Measurements from ENCODE around the gene COX7A2L.
"Not testable (repeated sequence)": the region's sequence is repeated elsewhere in the genome, so short reads cannot be mapped to it uniquely, and the experiment has no call there.

Gene COX7A2L, protein sequence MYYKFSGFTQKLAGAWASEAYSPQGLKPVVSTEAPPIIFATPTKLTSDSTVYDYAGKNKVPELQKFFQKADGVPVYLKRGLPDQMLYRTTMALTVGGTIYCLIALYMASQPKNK

DNA sequence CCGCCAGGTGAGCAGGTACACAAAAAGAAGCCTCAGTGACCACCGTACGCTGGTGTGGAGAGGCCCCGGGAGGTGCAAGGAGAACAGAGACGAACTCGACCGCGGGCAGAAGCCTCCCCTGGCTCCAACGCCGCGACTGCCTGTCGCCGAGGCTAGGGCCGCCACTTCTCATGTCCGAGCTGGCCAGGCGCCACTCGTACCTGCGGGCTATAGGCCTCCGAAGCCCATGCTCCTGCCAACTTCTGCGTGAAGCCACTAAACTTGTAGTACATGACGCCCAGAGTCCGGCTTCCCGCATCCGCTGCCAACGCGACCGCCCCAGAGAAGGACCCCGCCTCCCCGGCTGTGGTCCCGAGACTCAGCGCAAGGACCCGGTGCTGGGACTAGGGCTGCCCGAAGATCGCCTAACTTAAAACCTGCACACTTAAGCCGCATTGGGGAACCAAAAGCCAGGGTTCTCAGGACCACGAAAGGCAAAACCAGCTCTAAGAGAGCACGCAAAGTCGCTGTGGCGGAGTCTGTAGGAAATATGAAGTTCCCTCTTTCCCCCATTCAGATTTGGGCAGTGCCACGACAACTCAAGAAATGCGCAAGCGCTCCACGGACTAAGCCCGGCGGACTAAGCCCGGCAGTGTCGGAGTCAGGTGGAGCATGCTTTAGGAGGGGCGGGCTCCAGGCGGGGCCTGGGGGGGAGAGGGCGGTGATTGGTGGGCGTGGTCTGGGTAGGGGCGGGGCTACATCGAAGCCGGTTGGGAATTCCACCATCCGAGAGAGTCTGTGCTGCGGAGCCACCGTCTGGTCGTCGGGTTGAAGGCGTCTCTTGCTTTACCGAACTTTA lies at the start of gene COX7A2L:
TSS of gene COX7A2L (minus strand) at position 328 of the 838 bp plus-strand sequence. CDS start at position 272, 56 bp downstream.
- peak; percentile 97 for DNase-seq (ENCODE audit: low spot score)

DNA sequence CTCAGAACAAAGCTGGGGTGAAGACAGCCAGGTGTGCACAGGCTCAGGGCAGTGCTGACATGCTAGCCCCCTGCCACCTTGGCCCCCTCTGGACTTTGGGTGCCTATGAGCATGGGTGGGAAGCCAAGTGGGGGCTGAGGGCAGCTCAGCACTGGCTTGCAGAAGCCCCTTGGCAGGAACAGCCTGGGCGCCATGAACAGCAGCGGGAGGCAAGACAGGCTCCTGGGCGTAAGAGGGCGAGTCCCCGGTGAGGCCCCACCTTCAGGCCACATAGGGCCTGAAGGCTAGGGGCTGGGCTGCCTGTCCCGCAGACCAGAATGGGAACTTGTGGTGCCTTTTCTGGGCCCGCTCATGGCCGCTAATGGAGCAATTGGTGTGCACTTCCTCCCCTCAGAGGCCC lies 47.0 kb upstream of the COX7A2L start:
- DNase-seq (ENCODE audit: low spot score): no peak

DNA sequence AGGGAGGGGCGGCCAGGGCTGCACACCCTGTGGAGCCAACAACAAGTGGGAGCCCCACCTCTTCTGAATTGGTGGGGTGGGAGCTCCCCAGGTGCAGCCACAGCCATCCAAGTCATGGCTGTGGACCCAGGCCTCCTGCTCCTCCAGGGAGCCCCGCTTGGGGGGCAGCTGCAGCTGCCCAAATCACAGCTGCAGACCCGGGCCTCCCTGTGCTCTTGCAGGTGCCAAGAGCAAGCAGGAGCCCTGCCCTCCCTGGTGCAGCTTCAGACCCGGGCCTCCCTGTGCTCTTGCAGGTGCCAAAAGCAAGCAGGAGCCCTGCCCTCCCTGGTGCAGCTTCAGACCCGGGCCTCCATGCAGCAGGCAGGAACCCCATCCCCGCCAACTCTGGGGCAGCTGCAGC lies 46.5 kb upstream of the COX7A2L start:
- DNase-seq (ENCODE audit: low spot score): no peak

DNA sequence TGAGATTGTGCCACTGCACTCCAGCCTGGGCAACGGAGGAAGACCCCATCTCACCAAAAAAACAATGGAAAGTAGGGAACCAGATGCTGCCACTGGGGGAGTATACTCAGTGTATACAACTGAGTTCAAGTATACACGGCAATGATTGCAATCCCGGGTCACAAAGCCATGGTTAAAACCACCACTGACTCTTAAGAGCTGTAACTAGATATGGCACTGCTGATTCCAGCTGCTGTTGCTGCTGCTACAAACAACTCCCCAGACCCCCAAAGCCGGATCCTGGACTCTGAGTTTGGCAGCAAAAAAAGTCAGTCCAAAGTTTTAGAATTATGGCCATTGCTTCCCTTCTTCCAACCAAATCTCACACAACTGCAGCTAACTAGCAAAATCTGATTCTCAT lies 43.7 kb upstream of the COX7A2L start:
- no peak for DNase-seq (ENCODE audit: low spot score)

DNA sequence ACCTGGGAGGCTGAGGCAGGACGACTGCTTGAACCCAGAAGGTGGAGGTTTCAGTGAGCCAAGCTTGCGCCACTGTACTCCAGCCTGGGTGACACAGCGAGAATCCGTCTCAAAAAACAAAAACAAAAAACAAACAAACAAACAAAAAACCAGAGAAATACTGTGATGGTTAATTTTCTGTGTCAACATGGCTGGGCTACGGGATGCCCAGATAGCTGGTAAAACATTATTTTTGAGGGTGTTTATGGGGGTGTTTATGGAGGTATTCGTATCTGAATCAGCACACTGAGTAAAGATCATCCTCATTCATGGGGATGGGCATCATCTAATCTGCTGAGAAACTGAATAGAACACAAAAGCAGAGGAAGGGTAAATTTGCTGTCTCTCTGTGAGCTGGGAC lies 40.8 kb upstream of the COX7A2L start:
- DNase-seq (ENCODE audit: low spot score): no peak

DNA sequence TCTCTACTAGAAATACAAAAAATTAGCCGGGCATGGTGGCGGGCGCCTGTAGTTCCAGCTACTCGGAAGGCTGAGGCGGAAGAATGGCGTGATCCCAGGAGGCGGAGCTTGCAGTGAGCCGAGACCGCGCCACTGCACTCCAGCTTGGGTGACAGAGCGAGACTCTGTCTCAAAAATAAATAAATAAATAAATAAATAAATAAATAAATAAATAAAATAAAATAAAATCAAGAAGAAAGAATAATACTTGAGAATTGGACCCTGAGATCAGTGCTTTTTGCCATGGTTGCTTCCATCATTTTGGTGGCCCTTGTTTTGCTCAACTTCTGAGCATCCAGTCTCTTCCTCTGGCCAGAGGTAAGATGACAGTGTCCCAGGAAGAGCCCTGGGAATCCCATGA lies 37.0 kb upstream of the COX7A2L start:
- DNase-seq (ENCODE audit: low spot score): not testable (repeated sequence)

DNA sequence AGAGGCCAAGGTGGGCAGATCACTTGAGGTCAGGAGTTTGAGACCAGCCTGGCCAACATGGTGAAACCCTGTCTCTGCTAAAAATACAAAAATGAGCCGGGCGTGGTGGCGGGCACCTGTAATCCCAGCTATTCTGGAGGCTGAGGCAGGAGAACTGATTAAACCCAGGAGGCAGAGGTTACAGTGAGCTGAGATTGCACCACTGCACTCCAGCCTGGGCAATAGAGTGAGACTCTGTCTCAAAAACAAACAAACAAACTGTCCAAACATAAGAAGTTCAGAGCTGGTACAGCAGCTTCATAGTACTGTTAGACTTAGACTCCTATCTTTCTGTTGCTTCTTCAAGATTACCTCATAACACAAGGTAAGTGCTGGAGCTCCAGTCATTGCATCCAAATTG lies 32.3 kb upstream of the COX7A2L start:
- DNase-seq (ENCODE audit: low spot score): not testable (repeated sequence)

DNA sequence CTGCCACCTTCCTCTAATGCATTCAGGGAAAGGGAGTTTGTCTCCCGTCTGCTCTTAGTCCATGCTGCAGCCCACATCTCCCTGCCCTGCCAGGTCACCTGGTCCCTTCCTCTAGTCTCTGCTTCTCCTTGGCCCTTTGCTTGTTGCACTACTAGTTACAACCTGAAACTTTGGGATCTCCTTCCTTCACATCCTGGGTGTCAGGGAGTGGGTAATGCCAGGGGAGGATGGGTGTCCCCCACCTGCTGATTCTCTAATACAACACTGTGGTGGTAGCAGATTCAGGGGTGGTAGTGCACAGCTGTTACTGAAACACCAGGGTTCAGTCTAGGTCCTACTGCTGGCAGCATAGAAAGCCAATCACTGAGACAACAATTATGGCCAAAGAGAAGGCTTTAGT lies 31.2 kb upstream of the COX7A2L start:
- no peak for DNase-seq (ENCODE audit: low spot score)

DNA sequence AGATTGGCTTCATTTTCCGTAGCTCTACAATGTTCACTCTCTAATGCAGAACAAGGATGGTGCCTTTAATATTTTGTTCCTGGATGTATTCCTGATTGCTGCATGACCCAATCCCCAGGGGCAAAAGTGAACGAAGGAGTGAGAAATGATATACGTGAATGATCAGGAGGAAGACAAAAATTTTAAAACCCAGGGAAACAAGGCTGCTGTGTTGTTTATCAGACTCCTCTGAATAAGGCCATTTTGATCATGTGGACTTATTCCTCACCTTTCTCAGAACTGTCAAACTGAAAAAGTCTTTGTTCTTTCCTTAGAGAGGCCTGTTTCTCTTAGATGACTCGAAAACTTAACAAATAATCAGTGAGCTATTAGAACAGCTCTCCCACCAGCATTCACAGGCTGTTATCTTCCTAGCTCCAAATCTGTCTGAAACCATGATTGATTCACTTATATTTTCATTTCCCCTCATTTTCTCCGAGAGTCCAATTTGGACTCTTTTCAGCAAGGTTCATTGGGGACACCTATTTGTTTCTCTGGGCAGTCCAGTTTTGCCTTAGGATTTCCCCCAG lies 29.5 kb upstream of the COX7A2L start:
- no peak for DNase-seq (ENCODE audit: low spot score)

DNA sequence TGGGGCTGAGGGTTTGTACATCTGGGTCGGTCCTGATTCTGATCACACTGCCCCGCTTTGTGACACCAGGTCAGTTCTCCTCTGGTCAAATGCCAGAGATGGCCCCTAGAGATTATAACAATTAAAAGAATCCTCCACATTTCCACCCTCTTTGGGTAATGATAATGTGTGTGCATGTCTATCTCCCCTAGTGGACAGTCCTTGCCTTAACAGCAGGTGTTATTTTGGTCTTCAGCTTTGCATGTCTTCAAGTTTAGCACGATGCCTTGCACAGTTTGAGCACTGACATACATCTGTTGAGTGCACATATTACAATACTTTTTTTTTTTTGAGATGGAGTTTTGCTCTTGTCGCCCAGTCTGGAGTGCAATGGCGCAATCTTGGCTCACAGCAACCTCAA lies 25.7 kb upstream of the COX7A2L start:
- DNase-seq (ENCODE audit: low spot score): no peak

DNA sequence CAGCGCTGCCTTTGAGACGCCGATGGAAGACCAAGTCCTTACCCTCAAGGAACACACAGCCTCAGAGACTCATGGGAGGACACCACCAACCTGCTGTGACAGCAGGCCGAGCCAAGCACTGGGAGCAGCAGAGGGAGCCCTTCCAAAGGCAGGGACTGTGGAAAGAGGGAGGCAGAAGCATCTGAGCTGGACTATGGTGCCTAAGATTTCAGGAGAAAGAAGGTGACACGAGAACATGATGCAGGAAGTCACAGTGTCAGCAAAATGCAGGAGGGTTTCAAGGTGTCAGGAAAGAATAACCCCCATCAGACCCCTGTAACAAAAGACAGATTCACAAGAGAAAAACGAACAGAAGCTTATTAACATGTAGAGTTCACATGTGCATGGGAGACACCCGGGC lies 24.2 kb upstream of the COX7A2L start:
- no peak for DNase-seq (ENCODE audit: low spot score)

DNA sequence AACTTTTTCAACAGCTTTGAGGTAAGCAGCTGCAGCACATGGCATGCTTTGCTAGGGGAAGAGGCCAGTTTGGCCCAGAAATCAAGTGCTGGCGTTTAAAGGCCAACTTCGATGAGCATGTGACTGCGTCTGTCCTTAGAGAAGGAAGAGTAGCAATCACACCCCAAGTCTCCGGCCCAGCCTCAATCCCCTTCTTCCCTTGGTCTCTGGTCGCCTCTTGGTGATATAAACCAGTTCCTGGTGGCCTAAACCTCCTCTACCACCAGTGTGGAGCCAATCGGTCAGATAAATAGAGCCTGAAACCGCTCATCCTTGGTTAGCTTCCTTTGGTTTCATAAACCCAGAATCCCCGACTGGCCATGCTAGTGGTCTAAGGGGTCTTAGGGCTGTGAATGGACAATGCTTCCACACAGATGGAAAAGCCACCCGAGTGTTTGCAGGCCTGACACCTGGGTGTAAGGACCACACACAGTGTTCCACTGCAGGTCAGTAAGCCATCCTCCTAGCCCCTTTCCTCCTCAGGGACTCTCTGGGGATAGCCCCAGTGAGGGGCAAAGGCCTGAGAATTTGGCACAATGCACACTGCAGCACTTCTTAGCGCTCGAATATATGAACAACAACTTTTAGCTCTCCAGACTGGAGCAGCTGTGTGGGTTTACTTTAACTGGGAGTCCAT lies 23.0 kb upstream of the COX7A2L start:
- no peak for DNase-seq (ENCODE audit: low spot score)

DNA sequence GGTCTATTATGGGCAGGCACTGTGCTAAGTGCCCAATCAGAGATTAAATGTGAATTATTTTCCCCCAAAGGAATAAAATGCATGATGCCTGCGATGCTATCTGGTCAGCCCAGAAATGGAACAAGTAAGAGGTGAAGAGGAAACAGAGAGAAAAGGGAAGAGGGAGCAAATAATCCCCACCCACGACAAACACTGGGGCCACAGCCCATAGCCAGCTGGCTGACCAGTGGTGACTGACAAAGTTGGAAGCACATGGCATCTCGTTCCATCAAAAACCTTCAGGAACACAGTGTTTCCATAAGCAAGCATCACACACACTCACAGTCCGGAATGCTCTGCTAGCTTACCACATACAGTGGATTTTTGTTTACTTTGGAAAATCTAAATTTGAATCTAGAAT lies 21.1 kb upstream of the COX7A2L start:
- DNase-seq (ENCODE audit: low spot score): no peak

DNA sequence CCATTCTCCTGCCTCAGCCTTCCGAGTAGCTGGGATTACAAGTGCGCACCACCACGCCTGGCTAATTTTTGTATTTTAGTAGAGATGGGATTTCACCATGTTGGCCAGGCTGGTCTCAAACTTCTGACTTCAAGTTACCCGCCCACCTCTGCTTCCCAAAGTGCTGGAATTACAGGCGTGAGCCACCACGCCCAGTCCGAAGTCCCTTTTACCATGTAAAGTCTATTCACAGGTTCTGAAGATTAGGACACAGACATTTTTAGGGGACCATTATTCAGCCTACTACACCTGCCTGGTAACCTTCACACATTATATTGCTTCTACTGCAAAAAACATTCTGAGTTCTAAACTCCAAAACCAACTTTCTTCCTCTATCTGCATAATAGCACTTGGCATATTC lies 19.0 kb upstream of the COX7A2L start:
- DNase-seq (ENCODE audit: low spot score): not testable (repeated sequence)

DNA sequence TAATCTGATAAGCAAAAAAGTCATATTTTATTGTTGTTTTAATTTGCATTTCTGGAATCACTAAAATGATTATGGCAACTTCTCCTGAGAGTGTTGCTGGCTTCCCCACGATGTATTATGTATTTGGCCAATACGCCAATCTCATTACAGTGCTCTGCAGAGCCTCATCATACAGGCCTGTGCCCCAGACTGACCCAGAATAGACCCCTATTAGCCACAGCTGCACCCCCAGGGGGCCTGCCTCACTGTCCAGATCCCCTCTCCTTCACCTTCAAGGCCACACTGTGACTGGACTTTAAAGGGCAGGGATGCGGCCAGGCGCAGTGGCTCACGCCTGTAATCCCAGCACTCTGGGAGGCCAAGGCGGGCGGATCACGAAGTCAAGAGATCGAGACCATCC lies 17.4 kb upstream of the COX7A2L start:
- DNase-seq (ENCODE audit: low spot score): no peak

DNA sequence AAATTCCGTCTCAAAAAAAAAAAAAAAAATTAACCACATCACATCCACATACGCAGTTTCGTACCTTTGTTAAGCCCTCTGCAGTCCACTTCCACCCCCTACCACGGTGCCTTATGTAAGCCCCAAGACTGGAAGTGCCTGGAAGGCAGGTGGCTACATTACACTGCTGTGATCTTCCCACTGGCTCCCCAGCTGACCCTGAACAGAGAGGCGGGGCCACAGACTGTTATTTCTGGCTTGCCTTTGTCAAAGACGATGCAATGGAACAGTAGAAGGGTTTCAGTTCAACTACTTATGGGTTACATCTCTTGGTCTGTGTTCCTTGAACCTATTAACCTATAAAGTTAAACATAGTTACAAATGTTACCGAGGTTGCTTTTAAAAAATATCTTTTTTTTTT lies 15.7 kb upstream of the COX7A2L start:
- no peak for DNase-seq (ENCODE audit: low spot score)

DNA sequence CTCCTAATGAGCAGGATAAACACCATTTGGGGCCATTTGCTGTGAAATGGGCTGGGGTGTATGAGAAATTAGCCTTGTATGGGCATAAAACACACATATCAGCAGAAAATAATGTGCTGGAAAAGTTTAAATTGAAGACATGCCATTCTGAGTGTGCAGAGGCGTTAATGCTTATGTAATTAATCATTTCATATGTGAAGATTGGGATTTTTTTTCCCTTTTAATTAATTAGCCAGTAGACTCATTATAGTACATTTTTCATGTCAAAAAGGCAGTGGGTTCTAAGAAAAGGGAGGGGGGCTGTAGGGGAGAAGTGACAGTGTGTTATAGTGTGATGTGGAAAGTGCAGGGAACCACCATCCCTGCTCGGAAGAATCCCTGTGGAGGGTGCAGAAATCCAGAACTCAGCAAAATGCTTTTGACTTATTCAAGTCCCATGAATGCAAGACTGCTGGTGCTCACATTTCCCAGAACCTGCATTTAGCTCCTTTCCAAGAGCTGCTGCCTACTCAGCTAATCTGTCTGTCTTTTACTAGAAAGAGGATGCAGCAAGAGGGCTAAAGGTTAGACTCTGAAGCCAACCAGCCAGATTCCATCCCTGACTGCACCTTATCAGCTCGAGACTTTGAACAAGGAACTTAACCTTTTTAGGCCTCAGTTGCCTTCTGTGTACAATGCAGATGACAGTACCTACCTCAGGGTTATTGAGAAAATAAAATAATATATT lies 11.6 kb upstream of the COX7A2L start:
- DNase-seq (ENCODE audit: low spot score): no peak

DNA sequence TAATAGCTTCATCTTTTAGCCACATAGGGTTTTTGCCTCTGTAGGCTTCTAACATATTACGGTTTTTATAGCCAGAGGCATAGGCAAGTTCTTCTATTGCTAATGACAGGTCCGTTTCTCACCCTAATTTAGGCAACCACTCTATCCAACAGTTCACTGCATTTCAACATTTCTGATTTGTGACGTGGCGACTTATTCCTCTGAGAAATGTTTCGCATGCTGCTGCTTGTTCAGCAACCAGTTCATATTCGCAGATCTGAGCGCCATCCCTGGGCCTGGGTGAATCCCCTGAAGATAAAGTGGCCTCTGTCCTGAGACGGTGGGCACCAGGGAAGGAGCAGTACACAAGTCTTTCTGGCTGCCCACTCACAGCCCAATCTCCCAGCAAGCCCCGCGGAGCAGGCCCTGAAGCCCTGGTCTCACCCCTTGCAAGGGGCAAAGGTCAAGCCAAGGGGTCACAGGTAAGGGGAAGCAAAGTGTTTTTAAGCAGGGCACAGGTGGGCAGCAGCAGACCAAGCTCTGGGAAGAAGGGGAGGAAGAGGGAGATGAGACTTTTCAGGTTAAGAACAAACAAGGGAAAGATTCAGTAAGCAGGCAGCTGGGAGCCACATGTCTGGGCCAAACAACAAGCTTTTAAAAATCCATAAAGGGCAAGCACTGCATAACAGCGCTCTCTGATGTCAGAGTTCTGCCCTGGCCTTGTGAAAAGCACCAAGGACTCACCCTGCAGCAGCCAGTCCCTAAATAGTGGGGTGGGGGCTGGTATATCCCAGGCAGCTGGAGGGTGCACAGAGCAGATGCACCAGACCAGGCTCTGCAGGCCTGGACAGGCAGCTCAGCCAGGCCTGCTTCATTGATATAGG lies 10.8 kb upstream of the COX7A2L start:
- DNase-seq (ENCODE audit: low spot score): no peak

DNA sequence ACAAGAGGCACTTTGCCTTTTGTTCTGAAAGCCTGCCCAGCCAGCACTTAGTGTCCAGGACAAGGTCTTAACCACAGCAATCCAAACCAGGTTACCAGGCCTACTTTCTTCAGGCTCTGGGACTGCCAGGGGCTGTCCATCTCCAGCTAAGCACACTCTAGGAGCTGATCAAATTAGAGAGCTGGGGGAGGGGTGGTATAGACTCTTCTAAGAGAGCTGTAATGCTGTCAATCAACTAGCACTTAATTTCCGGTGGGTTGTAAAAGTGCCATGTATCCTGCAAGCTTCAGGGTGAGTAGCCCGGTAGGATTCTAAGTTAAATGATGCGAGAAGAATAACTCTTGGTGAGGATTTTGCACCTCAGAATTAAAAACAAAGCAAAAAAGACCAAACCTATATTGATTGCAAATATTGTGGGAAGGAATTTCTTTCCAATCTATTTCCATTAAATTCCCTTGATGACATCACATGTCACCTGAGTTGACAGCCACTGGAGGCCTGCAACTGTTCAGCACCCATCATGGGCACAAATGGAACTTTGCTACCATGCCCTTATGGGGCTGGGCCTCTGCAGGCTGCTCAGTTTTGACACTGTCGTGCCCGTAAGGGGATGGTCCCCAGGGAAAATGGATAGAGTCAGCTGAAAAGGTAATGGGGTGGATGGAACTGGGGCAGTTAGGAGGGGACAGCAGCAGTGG lies 8.7 kb upstream of the COX7A2L start:
- DNase-seq (ENCODE audit: low spot score): no peak

DNA sequence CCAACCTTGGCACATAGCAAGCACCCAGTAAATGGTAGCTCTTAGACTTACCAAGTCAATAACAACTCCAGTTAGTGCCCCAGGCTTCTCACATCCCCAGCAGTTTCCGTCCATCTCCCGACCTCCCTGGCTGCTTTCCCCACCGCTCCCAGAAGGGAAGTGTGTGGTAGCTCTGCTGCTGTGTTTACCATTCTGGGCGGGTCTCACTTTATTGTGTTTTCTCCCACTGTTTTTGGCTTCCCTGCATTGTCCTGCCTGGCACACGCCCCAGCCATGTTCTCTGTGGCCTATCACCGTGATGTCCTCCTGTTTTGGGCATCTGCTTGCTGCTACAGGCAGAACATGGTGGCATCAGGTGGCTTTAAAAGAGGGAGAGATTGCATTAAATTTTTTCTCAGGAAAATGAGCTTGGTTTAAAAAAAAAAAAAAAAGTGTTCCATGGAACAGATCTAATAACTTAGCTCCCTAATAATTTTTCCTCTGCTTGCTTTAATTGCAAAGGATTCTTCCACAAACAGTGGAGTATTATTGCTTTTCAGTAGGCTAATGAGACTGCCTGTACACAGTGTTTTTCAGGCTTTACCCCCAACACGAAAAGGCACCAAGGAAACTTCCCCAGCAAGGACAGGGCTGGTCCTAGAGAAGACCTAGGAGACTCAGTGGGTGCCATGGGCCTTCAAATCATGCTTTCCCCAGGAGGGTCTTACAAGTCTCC lies 8.0 kb upstream of the COX7A2L start:
- DNase-seq (ENCODE audit: low spot score): no peak
